Astrocyte (in vitro differentiated cells and primary cell): Measurements from ENCODE around the gene MRPL48. TPM values are rescaled to one million over a fixed set of nuclear protein-coding genes. Genes with fewer than 3 reads are reported as not detected.
A peak's percentile ranks its signal among the peaks of the same experiment; 100 is the strongest.

Experiments
- DNase-seq: peaks from one replicate; pipeline ENCODE4 v3.0.0-alpha.2; 2010; ENCODE audit warnings: low read depth
- FAIRE-seq: peaks from 2 replicates; lab custom pipeline; 2011; peaks lifted over from hg19 to GRCh38; lab: Jason Lieb, UNC
- H2AFZ ChIP-seq: 2 replicates; pipeline ENCODE4 v1.6.0; 2012; ENCODE audit warnings: low read depth, low read length, inconsistent platforms
- H3K27ac ChIP-seq: 2 replicates; pipeline ENCODE4 v1.5.1; 2011; ENCODE audit warnings: low read depth, low read length, inconsistent platforms
- H3K27me3 ChIP-seq: 2 replicates; pipeline ENCODE4 v1.6.0; 2011; ENCODE audit warnings: low read length, inconsistent platforms; ENCODE audit not compliant: insufficient read depth
- H3K36me3 ChIP-seq: 2 replicates; pipeline ENCODE4 v1.5.1; 2011; ENCODE audit warnings: low read length, inconsistent platforms; ENCODE audit not compliant: insufficient read depth
- H3K4me1 ChIP-seq: 2 replicates; pipeline ENCODE4 v1.5.1; 2011; ENCODE audit warnings: low read length, inconsistent platforms; ENCODE audit not compliant: insufficient read depth
- H3K4me2 ChIP-seq: 2 replicates; pipeline ENCODE4 v1.6.0; 2012; ENCODE audit warnings: low read length, inconsistent platforms
- H3K4me3 ChIP-seq: 2 replicates; pipeline ENCODE4 v1.5.1; 2011; ENCODE audit warnings: low read depth, mild to moderate bottlenecking, low read length, inconsistent platforms; ENCODE audit not compliant: insufficient read depth
- H3K79me2 ChIP-seq: 2 replicates; pipeline ENCODE4 v1.6.0; 2012; ENCODE audit warnings: mild to moderate bottlenecking, low read length, inconsistent platforms; ENCODE audit not compliant: insufficient read depth
- H3K9ac ChIP-seq: 2 replicates; pipeline ENCODE4 v1.6.0; 2012; ENCODE audit warnings: mild to moderate bottlenecking, low read length, inconsistent platforms
- H3K9me3 ChIP-seq: 2 replicates; pipeline ENCODE4 v1.5.1; 2012; ENCODE audit warnings: low read depth, mild to moderate bottlenecking, low read length, inconsistent platforms; ENCODE audit not compliant: insufficient read depth
- H4K20me1 ChIP-seq: 2 replicates; pipeline ENCODE4 v1.6.0; 2012; ENCODE audit warnings: low read length, inconsistent platforms; ENCODE audit not compliant: insufficient read depth
- H3K27ac Mint-ChIP-seq: one replicate; pipeline ENCODE4 v1.8.0; 2021; ENCODE audit warnings: mild to moderate bottlenecking, mixed read lengths; ENCODE audit not compliant: unreplicated experiment
- H3K27me3 Mint-ChIP-seq: one replicate; pipeline ENCODE4 v1.8.0; 2021; ENCODE audit warnings: low read depth, mixed read lengths; ENCODE audit not compliant: unreplicated experiment
- H3K36me3 Mint-ChIP-seq: one replicate; pipeline ENCODE4 v1.8.0; 2021; ENCODE audit warnings: low read depth, mixed read lengths; ENCODE audit not compliant: unreplicated experiment
- H3K4me1 Mint-ChIP-seq: one replicate; pipeline ENCODE4 v1.8.0; 2021; ENCODE audit warnings: low read depth, mixed read lengths; ENCODE audit not compliant: unreplicated experiment
- H3K4me3 Mint-ChIP-seq: one replicate; pipeline ENCODE4 v1.8.0; 2021; ENCODE audit warnings: mild to moderate bottlenecking, moderate library complexity, mixed read lengths; ENCODE audit not compliant: unreplicated experiment
- H3K9me3 Mint-ChIP-seq: one replicate; pipeline ENCODE4 v1.8.0; 2021; ENCODE audit warnings: mild to moderate bottlenecking, mixed read lengths; ENCODE audit not compliant: unreplicated experiment
- EZH2 ChIP-seq: IDR thresholded peaks from 2 replicates; pipeline ENCODE4 v1.6.1; 2012; ENCODE audit warnings: mild to moderate bottlenecking, low read length, inconsistent platforms; ENCODE audit not compliant: insufficient read depth
- total RNA-seq: library from RNA; stranded (reverse); gene quantifications from 2 replicates; pipeline ENCODE4 v1.2.1, GENCODE V29; 2021
- TF ChIP-seq, protein P1 (sequence below): IDR thresholded peaks from 2 replicates; pipeline ENCODE4 v1.5.1; 2011; ENCODE audit warnings: low read depth, mild to moderate bottlenecking, inconsistent platforms, low read length, moderate library complexity; ENCODE audit not compliant: insufficient read depth

The MRPL48 gene
- total RNA-seq, 1 donor from 2014 or later: 24.6 TPM

DNA sequence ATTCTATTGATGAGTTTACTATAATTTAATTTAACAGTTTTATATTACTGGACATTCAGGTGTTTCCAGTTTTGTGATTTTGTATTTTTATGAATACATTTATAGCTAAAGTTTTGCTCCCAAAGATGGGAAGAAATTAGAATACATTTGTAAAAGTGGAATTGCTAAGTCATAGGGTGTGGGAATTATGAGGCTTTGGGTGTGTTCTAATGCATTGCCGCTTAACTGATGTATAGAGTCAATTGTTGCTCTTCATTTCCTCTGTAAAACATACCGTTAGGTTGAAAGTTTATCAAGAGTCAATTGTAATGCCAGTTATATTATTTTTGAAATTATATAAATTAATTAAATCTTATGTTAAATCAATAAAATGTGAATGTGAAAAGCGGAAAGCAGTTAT, 105.4 kb downstream of the MRPL48 start:
- H3K4me2 ChIP-seq: no peak overlapping the region
- no peak overlapping the region for H2AFZ ChIP-seq
- H3K9ac ChIP-seq: no peak overlapping the region
- no peak overlapping the region for H3K27ac ChIP-seq
- Mint-ChIP-seq H3K4me3 (no peak overlapping the region), H3K27ac (no peak overlapping the region), H3K9me3 (no peaks in the 10 kb centered on the region), H3K4me1 (no peaks in the 10 kb centered on the region), H3K36me3 (peaks cover 4% of the 10 kb centered on the region), H3K27me3 (no peaks in the 10 kb centered on the region)
- FAIRE-seq (no peak), DNase-seq (no peak)
- TF ChIP-seq, protein P1, sequence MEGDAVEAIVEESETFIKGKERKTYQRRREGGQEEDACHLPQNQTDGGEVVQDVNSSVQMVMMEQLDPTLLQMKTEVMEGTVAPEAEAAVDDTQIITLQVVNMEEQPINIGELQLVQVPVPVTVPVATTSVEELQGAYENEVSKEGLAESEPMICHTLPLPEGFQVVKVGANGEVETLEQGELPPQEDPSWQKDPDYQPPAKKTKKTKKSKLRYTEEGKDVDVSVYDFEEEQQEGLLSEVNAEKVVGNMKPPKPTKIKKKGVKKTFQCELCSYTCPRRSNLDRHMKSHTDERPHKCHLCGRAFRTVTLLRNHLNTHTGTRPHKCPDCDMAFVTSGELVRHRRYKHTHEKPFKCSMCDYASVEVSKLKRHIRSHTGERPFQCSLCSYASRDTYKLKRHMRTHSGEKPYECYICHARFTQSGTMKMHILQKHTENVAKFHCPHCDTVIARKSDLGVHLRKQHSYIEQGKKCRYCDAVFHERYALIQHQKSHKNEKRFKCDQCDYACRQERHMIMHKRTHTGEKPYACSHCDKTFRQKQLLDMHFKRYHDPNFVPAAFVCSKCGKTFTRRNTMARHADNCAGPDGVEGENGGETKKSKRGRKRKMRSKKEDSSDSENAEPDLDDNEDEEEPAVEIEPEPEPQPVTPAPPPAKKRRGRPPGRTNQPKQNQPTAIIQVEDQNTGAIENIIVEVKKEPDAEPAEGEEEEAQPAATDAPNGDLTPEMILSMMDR: no peak
- no peak for TF ChIP-seq EZH2
- no peaks in the 10 kb centered on the region for H3K9me3 ChIP-seq
- no peaks in the 10 kb centered on the region for H3K4me1 ChIP-seq
- H3K4me3 ChIP-seq: no peak overlapping the region
- H3K79me2 ChIP-seq: no peaks in the 10 kb centered on the region
- H4K20me1 ChIP-seq: no peaks in the 10 kb centered on the region
- H3K36me3 ChIP-seq: peaks cover 7% of the 10 kb centered on the region
- H3K27me3 ChIP-seq: no peaks in the 10 kb centered on the region

DNA sequence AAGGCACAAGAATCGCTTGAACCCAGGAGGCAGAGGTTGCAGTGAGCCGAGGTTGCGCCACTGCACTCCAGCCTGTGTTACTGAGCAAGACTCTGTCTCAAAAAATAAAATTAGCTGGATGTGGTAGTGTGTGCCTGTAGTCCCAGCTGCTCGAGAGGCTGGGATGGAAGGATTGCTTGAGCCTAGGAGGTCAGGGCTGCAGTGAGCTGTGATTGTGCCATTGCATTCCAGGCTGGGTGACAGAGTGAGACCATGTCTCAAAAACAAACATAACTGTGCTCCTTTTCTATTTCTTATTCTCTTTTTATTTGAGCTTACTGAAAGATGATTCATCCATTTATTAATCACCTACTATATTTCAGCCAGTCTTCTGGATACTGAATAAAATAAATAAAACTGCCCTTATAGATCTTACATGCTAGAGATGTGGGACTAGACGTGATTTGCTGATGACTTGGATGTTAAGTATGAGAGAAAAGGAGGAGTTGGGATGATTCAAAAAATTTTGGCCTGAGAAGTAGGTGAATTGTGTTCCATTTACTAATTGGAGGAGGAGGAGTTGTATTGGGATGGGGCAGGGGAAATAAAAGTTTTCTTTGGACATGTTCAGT, 107.2 kb downstream of the MRPL48 start:
- Histone ChIP-seq H3K4me1 (no peaks in the 10 kb centered on the region), H3K27ac (no peak overlapping the region), H3K9me3 (no peaks in the 10 kb centered on the region), H3K27me3 (no peaks in the 10 kb centered on the region), H3K4me2 (no peak overlapping the region), H4K20me1 (no peaks in the 10 kb centered on the region), H3K79me2 (no peaks in the 10 kb centered on the region), H2AFZ (no peak overlapping the region), H3K36me3 (peaks cover 5% of the 10 kb centered on the region), H3K9ac (no peak overlapping the region), H3K4me3 (no peak overlapping the region)
- DNase-seq (peak; percentile 55), FAIRE-seq (peak; percentile 17)
- Mint-ChIP-seq H3K4me1 (no peaks in the 10 kb centered on the region), H3K27ac (no peak overlapping the region), H3K36me3 (peaks cover 4% of the 10 kb centered on the region), H3K4me3 (no peak overlapping the region), H3K27me3 (no peaks in the 10 kb centered on the region), H3K9me3 (no peaks in the 10 kb centered on the region)
- TF ChIP-seq, protein P1: no peak
- no peak for TF ChIP-seq EZH2

DNA sequence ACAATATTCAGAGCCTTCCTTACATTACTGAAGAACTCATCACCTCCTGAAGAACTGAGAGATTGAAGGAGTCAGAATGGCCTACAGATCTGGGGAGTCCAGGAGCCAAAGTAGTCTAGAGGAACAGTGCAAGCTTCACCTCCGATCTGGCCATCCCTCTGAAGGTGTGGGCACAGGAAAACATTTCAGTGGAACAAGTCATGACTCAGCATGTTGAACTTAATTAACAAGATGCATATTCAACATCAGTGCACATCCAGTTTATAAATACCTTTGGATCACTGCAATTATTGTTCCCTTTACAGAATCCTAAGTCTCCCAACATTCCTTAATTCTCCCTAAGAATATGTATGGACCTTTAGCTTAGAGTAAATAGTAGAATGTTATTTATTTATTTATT, 114.6 kb downstream of the MRPL48 start:
- Histone ChIP-seq H3K27me3 (no peaks in the 10 kb centered on the region), H3K79me2 (no peaks in the 10 kb centered on the region), H3K9me3 (no peaks in the 10 kb centered on the region), H3K4me1 (no peaks in the 10 kb centered on the region), H3K9ac (no peak overlapping the region), H4K20me1 (no peaks in the 10 kb centered on the region), H3K4me2 (no peak overlapping the region), H3K4me3 (no peak overlapping the region), H3K36me3 (peaks cover 5% of the 10 kb centered on the region), H3K27ac (no peak overlapping the region), H2AFZ (no peak overlapping the region)
- H3K9me3 Mint-ChIP-seq: no peaks in the 10 kb centered on the region
- FAIRE-seq: no peak
- H3K4me3 Mint-ChIP-seq: no peak overlapping the region
- no peak for TF ChIP-seq EZH2
- DNase-seq: no peak
- no peaks in the 10 kb centered on the region for H3K4me1 Mint-ChIP-seq
- H3K36me3 Mint-ChIP-seq: peaks cover 10% of the 10 kb centered on the region
- peak overlapping the region; percentile 69 for H3K27ac Mint-ChIP-seq
- no peaks in the 10 kb centered on the region for H3K27me3 Mint-ChIP-seq
